Central memory CD4-positive, alpha-beta T cell (primary cell): ENCODE results near the gene CCDC127.

Source experiments
- DNase-seq: peaks from one replicate; pipeline ENCODE4 v3.0.0; 2022

The CCDC127 gene

GRCh38 chr5:156411-157072, 61.4 kb downstream of the CCDC127 start:
- no peak for DNase-seq

GRCh38 chr5:155651-156410, 62.1 kb downstream of the CCDC127 start:
- DNase-seq = no peak

GRCh38 chr5:154826-155225, 63.1 kb downstream of the CCDC127 start:
- DNase-seq = no peak

- DNase-seq = no peak
These were observed 63.7 kb downstream of the CCDC127 start for GRCh38 chr5:154236-154635.

GRCh38 chr5:153256-153655, 64.7 kb downstream of the CCDC127 start:
- no peak for DNase-seq

- no peak for DNase-seq
These were observed 65.9 kb downstream of the CCDC127 start for GRCh38 chr5:152077-152476.

- no peak for DNase-seq
These were observed 67.2 kb downstream of the CCDC127 start for GRCh38 chr5:150746-151145.

- DNase-seq = no peak
These were observed 68.0 kb downstream of the CCDC127 start for GRCh38 chr5:149745-150485.

- DNase-seq = no peak
These were observed 70.2 kb downstream of the CCDC127 start for GRCh38 chr5:147751-148150.
